Activated CD8-positive, alpha-beta T cell treated with anti-CD3 and anti-CD28 coated beads for 36 hours (primary cell): Measurements from ENCODE around the gene FRMD1. TPM values are rescaled to one million over a fixed set of nuclear protein-coding genes. Genes with fewer than 3 reads are reported as not detected.

Experiments used
- ATAC-seq: fragments of 200-7000 bp; cut with Tn5 transposase; one replicate; pipeline ENCODE4 v1.10.0; 2021; ENCODE audit warnings: mild to moderate bottlenecking, moderate library complexity
- CTCF ChIA-PET: fragments of 350-600 bp; sonication (Branson Sonifier 250); formaldehyde crosslinking; loops from one replicate; lab custom pipeline; 2021; ENCODE audit warnings: antibody characterized with exemption; lab: Charles Lee
- POLR2A ChIA-PET: fragments of 350-600 bp; sonication (Branson Sonifier 250); formaldehyde crosslinking; loops from one replicate; lab custom pipeline; 2021; ENCODE audit warnings: antibody characterized with exemption; lab: Charles Lee
- DNase-seq: peaks from one replicate; pipeline ENCODE4 v3.0.0-alpha.2; 2020
- H3K27ac Mint-ChIP-seq: one replicate; pipeline ENCODE4 v1.8.0; 2021; ENCODE audit warnings: mild to moderate bottlenecking, mixed read lengths
- H3K27me3 Mint-ChIP-seq: one replicate; pipeline ENCODE4 v1.8.0; 2021; ENCODE audit warnings: mixed read lengths
- H3K36me3 Mint-ChIP-seq: one replicate; pipeline ENCODE4 v1.8.0; 2021; ENCODE audit warnings: low read depth, mixed read lengths
- H3K4me1 Mint-ChIP-seq: one replicate; pipeline ENCODE4 v1.8.0; 2021; ENCODE audit warnings: low read depth, mixed read lengths
- H3K4me3 Mint-ChIP-seq: one replicate; pipeline ENCODE4 v1.8.0; 2021; ENCODE audit warnings: mild to moderate bottlenecking, moderate library complexity, mixed read lengths
- H3K9me3 Mint-ChIP-seq: one replicate; pipeline ENCODE4 v1.8.0; 2021; ENCODE audit warnings: mixed read lengths
- intact Hi-C: fragments of 100-400 bp; cut with micrococcal nuclease; formaldehyde crosslinking; loops from one replicate; pipeline ENCODE4 v1.10.0; 2022
- total RNA-seq, 2 experiments: library from RNA; stranded (reverse); gene quantifications; one replicate each; pipeline ENCODE4 v1.2.3, GENCODE V29; 2021
- TF ChIP-seq, protein P1 (sequence below): fragments of 200-600 bp; IDR thresholded peaks from one replicate; pipeline ENCODE4 v1.8.0; 2022; ENCODE audit warnings: antibody characterized with exemption, mild to moderate bottlenecking

Gene FRMD1
- total RNA-seq, 2 experiments from 2014 or later, result not detected

DNA sequence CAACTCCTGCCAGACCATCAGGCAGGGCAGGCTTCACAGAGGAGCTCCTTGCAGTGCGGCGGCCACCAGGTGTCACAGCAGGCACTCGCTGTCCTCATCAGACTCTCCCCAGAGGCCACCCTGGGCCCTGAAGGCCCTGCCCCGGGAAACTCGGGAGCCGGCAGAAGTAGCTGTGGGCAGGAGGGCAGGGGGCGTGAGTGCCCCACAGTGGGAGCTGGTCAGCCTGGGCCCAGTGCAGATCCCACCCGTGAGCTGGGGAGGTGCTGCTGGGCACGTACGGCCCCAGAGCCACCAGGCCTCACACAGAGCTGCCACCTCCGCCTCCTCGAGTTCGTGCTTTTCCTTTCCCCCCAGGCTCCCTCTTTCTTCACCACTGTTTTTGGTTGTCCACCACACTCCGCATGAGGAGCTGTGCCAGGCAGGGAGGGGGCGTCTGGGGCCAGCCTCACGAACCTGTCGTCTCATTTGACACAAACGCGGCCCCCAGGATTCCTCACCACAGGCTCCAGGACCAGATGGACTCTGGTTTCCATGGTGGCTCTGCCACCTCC, 33.8 kb downstream of the FRMD1 start:
- H3K27me3 Mint-ChIP-seq, result no peaks in the 10 kb centered on the region
- intact Hi-C loops, result no loop called here
- no peaks in the 10 kb centered on the region for H3K4me1 Mint-ChIP-seq
- TF ChIP-seq, protein P1, sequence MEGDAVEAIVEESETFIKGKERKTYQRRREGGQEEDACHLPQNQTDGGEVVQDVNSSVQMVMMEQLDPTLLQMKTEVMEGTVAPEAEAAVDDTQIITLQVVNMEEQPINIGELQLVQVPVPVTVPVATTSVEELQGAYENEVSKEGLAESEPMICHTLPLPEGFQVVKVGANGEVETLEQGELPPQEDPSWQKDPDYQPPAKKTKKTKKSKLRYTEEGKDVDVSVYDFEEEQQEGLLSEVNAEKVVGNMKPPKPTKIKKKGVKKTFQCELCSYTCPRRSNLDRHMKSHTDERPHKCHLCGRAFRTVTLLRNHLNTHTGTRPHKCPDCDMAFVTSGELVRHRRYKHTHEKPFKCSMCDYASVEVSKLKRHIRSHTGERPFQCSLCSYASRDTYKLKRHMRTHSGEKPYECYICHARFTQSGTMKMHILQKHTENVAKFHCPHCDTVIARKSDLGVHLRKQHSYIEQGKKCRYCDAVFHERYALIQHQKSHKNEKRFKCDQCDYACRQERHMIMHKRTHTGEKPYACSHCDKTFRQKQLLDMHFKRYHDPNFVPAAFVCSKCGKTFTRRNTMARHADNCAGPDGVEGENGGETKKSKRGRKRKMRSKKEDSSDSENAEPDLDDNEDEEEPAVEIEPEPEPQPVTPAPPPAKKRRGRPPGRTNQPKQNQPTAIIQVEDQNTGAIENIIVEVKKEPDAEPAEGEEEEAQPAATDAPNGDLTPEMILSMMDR, result no peak
- peaks cover 5% of the 10 kb centered on the region for H3K9me3 Mint-ChIP-seq
- CTCF ChIA-PET, result no interaction called here
- no peaks in the 10 kb centered on the region for H3K36me3 Mint-ChIP-seq
- ATAC-seq (no peak), DNase-seq (no peak)
- POLR2A ChIA-PET, result interaction anchor here (1.0 kb wide), 1 partner anchor 24 kb away, joined by 3 read pairs; no protein-coding TSS in a partner anchor
- no peak overlapping the region for H3K27ac Mint-ChIP-seq
- H3K4me3 Mint-ChIP-seq, result no peak overlapping the region

DNA sequence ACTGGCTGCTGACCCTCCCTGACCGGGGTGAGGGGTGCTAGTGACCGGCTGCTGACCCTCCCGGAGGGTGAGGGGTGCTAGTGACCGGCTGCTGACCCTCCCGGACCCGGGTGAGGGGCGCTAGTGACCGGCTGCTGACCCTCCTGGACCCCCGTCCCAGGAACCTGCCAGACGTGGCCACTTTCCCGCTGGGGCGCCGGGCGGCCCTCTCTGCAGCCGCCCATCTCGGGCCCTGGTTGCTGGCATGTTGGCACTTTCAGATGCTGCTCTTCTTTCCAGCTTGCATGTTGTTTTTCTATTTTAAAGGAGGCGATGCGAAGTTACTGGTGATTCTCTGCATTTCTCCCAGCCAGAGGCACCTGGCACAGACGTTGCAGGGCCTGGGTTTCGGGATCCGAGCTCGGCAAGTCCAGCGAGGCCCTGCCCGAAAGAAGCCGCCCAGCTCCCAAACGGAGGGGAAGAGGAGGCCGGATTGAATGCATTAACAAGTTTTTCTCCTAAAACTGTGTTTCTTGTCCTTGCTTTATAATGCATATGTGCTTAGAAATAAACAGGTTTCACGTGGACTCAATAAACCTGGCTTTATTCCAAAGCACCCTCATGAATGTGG, 34.4 kb downstream of the FRMD1 start:
- TF ChIP-seq, protein P1, result no peak
- CTCF ChIA-PET, result no interaction called here

DNA sequence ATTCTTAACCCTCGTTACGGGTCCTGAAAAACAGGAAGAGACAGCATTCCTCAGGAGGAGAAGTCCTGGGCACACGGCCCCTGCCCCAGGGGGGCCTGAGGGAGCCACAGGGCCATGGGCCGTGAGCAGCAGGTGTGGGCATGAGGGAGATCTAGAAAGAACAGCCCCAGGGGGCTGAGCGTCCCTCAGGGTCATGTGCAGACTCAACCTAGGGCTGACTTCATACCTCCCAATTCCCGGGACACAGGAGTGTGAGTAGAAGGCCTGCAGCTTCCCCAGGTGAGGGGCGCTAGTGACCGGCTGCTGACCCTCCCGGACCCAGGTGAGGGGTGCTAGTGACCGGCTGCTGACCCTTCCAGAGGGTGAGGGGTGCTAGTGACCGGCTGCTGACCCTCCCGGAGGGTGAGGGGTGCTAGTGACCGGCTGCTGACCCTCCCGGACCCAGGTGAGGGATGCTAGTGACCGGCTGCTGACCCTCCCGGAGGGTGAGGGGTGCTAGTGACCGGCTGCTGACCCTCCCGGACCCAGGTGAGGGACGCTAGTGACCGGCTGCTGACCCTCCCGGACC, 35.1 kb downstream of the FRMD1 start:
- ATAC-seq, result no peak
- intact Hi-C loops, result no loop called here
- Mint-ChIP-seq H3K27ac (no peak overlapping the region), H3K36me3 (no peaks in the 10 kb centered on the region), H3K9me3 (peaks cover 11% of the 10 kb centered on the region), H3K4me3 (no peak overlapping the region), H3K4me1 (no peaks in the 10 kb centered on the region), H3K27me3 (no peaks in the 10 kb centered on the region)
- TF ChIP-seq, protein P1, result no peak
- no peak for DNase-seq
- ChIA-PET POLR2A (no interaction called here), CTCF (no interaction called here)

More for the DNA sequence above, 34.4 kb downstream of the FRMD1 start:
- Mint-ChIP-seq H3K36me3 (no peaks in the 10 kb centered on the region), H3K27me3 (no peaks in the 10 kb centered on the region), H3K4me3 (no peak overlapping the region), H3K27ac (no peak overlapping the region), H3K4me1 (no peaks in the 10 kb centered on the region), H3K9me3 (peaks cover 9% of the 10 kb centered on the region)
- POLR2A ChIA-PET, result interaction anchor here (1.0 kb wide), 1 partner anchor 23 kb away, joined by 3 read pairs; no protein-coding TSS in a partner anchor
- DNase-seq (no peak), ATAC-seq (no peak)
- intact Hi-C loops, result no loop called here

DNA sequence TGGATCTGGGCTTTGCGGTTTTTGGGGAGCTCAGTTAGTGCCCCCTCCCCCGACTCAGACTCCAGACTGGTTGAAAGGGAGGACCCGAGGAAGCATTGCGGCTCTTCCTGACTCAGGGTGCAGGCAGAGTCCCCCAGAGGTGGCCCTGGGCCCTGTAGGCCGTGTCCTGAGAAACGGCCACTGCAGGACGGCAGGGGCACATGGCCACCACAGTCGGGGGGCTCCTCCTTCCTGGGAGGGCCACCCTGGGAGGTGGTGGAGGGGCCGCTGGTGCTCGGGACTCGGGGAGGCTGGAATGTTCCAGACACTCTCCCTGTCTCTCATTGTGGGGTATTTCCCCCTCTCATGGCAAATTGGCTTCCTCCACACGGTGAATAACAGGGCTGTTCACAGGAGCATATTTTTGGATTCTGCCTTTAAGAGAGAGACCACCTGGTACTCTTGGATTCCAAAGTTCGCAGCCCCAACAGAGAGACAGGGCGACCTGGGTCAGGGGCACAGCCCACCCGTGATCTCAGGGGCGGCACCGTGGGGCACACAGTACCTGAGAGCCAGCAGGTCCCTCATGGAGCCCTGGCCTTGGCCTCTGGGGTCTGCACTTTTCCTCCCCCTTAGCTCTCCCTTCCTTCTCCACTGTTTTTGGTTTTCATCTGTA, 35.7 kb downstream of the FRMD1 start:
- H3K27ac Mint-ChIP-seq, result no peak overlapping the region

More for the DNA sequence above, 35.7 kb downstream of the FRMD1 start:
- CTCF ChIA-PET, result no interaction called here
- POLR2A ChIA-PET, result no interaction called here
- intact Hi-C loops, result no loop called here
- H3K9me3 Mint-ChIP-seq, result peaks cover 16% of the 10 kb centered on the region
- DNase-seq, result no peak
- no peaks in the 10 kb centered on the region for H3K4me1 Mint-ChIP-seq
- no peaks in the 10 kb centered on the region for H3K27me3 Mint-ChIP-seq
- no peak for ATAC-seq
- TF ChIP-seq, protein P1, result no peak
- peaks cover 1% of the 10 kb centered on the region for H3K36me3 Mint-ChIP-seq
- no peak overlapping the region for H3K4me3 Mint-ChIP-seq
